GM12865 (cell line): ENCODE measurements around the gene EGFR.

Experiments
- DNase-seq: peaks from one replicate; pipeline ENCODE4 v3.0.0; 2010; ENCODE audit warnings: low read depth
- H3K4me3 ChIP-seq: 2 replicates; pipeline ENCODE4 v1.5.1; 2011; ENCODE audit warnings: mild to moderate bottlenecking, low read depth, low read length, control low read depth
- TF ChIP-seq, protein P1 (sequence below): IDR thresholded peaks from 2 replicates; pipeline ENCODE4 v1.5.1; 2011; ENCODE audit warnings: low read length, control low read depth, low read depth, inconsistent platforms; ENCODE audit not compliant: insufficient read depth; ENCODE audit errors: missing control alignments

The EGFR gene

DNA sequence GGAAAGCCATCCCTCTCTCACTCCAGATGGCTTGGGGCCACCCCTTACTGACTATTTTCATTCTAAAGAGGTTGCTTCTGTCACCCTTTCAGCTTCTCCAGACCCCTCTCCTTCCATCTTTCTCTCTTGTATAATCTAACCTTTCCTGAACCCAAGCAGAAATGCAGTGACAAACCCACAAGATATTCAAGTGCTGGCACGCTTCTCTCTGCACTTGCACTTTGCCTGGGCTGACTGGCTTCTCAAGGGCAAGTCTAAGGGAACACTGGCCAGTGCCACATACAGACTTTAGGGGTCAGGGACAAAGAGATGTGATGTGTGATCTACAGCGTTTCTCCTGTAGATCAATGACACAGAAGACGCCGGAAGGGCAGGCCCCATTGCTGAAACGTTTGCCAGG, 195.9 kb downstream of the EGFR start:
- no peak for DNase-seq

GRCh38 chr7:55223023-55223422, 204.2 kb downstream of the EGFR start:
- no peak for DNase-seq
- TF ChIP-seq, protein P1, sequence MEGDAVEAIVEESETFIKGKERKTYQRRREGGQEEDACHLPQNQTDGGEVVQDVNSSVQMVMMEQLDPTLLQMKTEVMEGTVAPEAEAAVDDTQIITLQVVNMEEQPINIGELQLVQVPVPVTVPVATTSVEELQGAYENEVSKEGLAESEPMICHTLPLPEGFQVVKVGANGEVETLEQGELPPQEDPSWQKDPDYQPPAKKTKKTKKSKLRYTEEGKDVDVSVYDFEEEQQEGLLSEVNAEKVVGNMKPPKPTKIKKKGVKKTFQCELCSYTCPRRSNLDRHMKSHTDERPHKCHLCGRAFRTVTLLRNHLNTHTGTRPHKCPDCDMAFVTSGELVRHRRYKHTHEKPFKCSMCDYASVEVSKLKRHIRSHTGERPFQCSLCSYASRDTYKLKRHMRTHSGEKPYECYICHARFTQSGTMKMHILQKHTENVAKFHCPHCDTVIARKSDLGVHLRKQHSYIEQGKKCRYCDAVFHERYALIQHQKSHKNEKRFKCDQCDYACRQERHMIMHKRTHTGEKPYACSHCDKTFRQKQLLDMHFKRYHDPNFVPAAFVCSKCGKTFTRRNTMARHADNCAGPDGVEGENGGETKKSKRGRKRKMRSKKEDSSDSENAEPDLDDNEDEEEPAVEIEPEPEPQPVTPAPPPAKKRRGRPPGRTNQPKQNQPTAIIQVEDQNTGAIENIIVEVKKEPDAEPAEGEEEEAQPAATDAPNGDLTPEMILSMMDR, result no peak
- H3K4me3 ChIP-seq, result no peak overlapping the region

More for the DNA sequence above, 195.9 kb downstream of the EGFR start:
- TF ChIP-seq, protein P1, result no peak
- no peak overlapping the region for H3K4me3 ChIP-seq

GRCh38 chr7:55224111-55224510, 205.3 kb downstream of the EGFR start:
- TF ChIP-seq, protein P1, result no peak
- no peak overlapping the region for H3K4me3 ChIP-seq
- no peak for DNase-seq

GRCh38 chr7:55224810-55225209, 206.0 kb downstream of the EGFR start:
- no peak overlapping the region for H3K4me3 ChIP-seq
- TF ChIP-seq, protein P1, result no peak
- no peak for DNase-seq

- no peak for DNase-seq
- TF ChIP-seq, protein P1, result no peak
- no peak overlapping the region for H3K4me3 ChIP-seq
Measured at GRCh38 chr7:55230014-55230413, 211.2 kb downstream of the EGFR start.

DNA sequence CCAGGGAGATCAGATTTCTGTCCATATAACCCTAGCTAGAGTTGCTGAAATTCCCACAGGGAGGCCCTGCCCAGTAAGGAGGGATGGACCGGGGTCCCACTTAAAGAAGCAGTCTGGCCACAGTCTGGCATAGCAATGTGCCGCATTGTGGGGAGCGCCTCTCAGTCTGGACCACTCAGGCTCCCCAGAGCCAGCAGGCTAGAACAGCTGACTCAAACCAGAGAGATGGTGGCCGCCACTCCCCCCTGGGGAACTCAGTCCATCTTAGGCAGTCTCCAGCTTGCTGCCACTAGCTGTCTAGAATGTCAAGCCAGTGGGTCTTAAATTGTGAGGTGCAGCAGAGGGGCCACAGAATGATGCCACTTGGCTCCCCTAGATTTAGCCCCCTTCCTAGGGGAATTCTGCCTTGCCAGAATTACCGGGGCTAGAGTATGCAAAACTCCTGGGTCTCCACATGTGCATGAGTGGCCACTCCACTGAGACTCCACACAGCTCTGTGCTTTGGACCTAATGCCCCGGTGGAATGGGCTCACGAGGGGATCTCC, 213.0 kb downstream of the EGFR start:
- no peak overlapping the region for H3K4me3 ChIP-seq
- TF ChIP-seq, protein P1, result no peak
- no peak for DNase-seq

- H3K4me3 ChIP-seq, result no peak overlapping the region
Measured at GRCh38 chr7:55233001-55233400, 214.2 kb downstream of the EGFR start.

More at GRCh38 chr7:55233001-55233400, 214.2 kb downstream of the EGFR start:
- DNase-seq, result no peak
- TF ChIP-seq, protein P1, result no peak
